HG02571 (cell line): ENCODE measurements around the gene REC114.
"Not testable (repeated sequence)": the region's sequence is repeated elsewhere in the genome, so short reads cannot be mapped to it uniquely, and the experiment has no call there.

Experiments used
- ATAC-seq: cut with Tn5 transposase; IDR thresholded peaks from one replicate; pipeline ENCODE4 v1.9.1; 2021; ENCODE audit warnings: mild to moderate bottlenecking, moderate library complexity; ENCODE audit not compliant: unreplicated experiment

The REC114 gene

GRCh38 chr15:73442968-73443367, at the start of gene REC114:
TSS of gene REC114 (plus strand) at chr15:73443164. CDS start at chr15:73443186, 22 bp downstream.
- no peak for ATAC-seq

GRCh38 chr15:73393336-73393735, 49.6 kb upstream of the REC114 start:
- ATAC-seq = no peak

- ATAC-seq = no peak
Measured at GRCh38 chr15:73394782-73395181, 48.2 kb upstream of the REC114 start.

GRCh38 chr15:73395671-73396070, 47.3 kb upstream of the REC114 start:
- no peak for ATAC-seq

- ATAC-seq = no peak
Measured at GRCh38 chr15:73397461-73397860, 45.5 kb upstream of the REC114 start.

GRCh38 chr15:73398861-73399260, 44.1 kb upstream of the REC114 start:
- ATAC-seq = no peak

- ATAC-seq = not testable (repeated sequence)
Measured at GRCh38 chr15:73400222-73400621, 42.7 kb upstream of the REC114 start.

- no peak for ATAC-seq
Measured at GRCh38 chr15:73403171-73403570, 39.8 kb upstream of the REC114 start.

GRCh38 chr15:73414876-73415275, 28.1 kb upstream of the REC114 start:
- no peak for ATAC-seq

- ATAC-seq = no peak
Measured at GRCh38 chr15:73424506-73424905, 18.5 kb upstream of the REC114 start.

GRCh38 chr15:73425510-73425909, 17.5 kb upstream of the REC114 start:
- no peak for ATAC-seq

GRCh38 chr15:73426323-73426994, 16.5 kb upstream of the REC114 start:
- ATAC-seq = no peak

GRCh38 chr15:73431329-73431728, 11.6 kb upstream of the REC114 start:
- not testable (repeated sequence) for ATAC-seq

GRCh38 chr15:73433873-73434272, 9.1 kb upstream of the REC114 start:
- ATAC-seq = no peak

- ATAC-seq = no peak
Measured at GRCh38 chr15:73436613-73437012, 6.4 kb upstream of the REC114 start.

GRCh38 chr15:73437543-73438109, 5.3 kb upstream of the REC114 start:
- ATAC-seq = no peak

GRCh38 chr15:73438651-73439050, 4.3 kb upstream of the REC114 start:
- ATAC-seq = no peak

GRCh38 chr15:73440571-73440970, 2.4 kb upstream of the REC114 start:
- no peak for ATAC-seq

GRCh38 chr15:73442421-73442820, 543 bp upstream of the REC114 start:
- ATAC-seq = no peak

GRCh38 chr15:73447471-73447870, 4.5 kb downstream of the REC114 start:
- not testable (repeated sequence) for ATAC-seq

GRCh38 chr15:73448158-73448758, 5.3 kb downstream of the REC114 start:
- not testable (repeated sequence) for ATAC-seq

GRCh38 chr15:73449980-73450379, 7.0 kb downstream of the REC114 start:
- ATAC-seq = not testable (repeated sequence)
